Stomach smooth muscle (tissue), 2 donors: ENCODE results near the gene KLHL36.
"Not testable (repeated sequence)": the region's sequence is repeated elsewhere in the genome, so short reads cannot be mapped to it uniquely, and the experiment has no call there.

Experiments
- H3K27ac ChIP-seq: one replicate; pipeline ENCODE4 v1.7.0; 2013; ENCODE audit warnings: mild to moderate bottlenecking, low read length, inconsistent platforms
- H3K27me3 ChIP-seq, 2 donors: one replicate each; pipeline ENCODE4 v1.7.0; 2013; ENCODE audit warnings: low read length in 2 of 2; ENCODE audit not compliant: insufficient read depth in 2 of 2, control insufficient read depth in 1 of 2
- H3K36me3 ChIP-seq, 2 donors: one replicate each; pipeline ENCODE4 v1.7.0; 2013; ENCODE audit warnings: low read length in 2 of 2; ENCODE audit not compliant: control insufficient read depth in 2 of 2, insufficient read depth in 2 of 2
- H3K4me1 ChIP-seq: one replicate; pipeline ENCODE4 v1.7.0; 2013; ENCODE audit warnings: low read length; ENCODE audit not compliant: control insufficient read depth, insufficient read depth
- H3K4me3 ChIP-seq, 2 donors: one replicate each; pipeline ENCODE4 v1.7.0; 2013; ENCODE audit warnings: low read length in 2 of 2
- H3K9ac ChIP-seq, 2 donors: one replicate each; pipeline ENCODE4 v1.7.0; 2013; ENCODE audit warnings: low read length in 2 of 2, mild to moderate bottlenecking in 1 of 2
- H3K9me3 ChIP-seq, 2 donors: one replicate each; pipeline ENCODE4 v1.7.0; 2013; ENCODE audit warnings: low read length in 2 of 2; ENCODE audit not compliant: control insufficient read depth in 2 of 2
- donor health status: healthy.
- donor health status: Pancreatic carcinoma.

KLHL36 gene

DNA sequence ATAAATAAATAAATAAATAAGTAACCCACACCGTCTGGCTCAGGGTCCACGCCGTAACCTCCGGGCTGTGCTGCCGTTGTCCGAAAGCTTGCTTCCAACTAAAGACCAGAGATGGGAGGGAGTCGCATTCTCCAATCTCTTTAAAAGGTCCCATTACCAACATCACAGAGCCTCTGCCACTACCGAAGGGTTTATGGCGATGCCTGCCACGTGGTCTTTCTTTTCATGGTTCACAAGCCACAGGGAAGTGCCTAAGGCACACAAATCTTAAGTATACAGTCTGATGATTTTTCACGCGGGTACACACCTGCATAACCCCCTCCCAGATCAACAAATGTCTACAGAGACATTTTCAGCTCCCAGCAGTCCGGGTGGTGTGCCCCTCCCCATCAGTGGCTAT lies 31.8 kb upstream of the KLHL36 start:
- Histone ChIP-seq H3K9me3 (no peaks in the 10 kb centered on the region), H3K36me3 (no peaks in the 10 kb centered on the region), H3K4me1 (peaks cover 27% of the 10 kb centered on the region), H3K4me3 (peak overlapping the region; percentile 42 to 81), H3K9ac (peak overlapping the region; percentile 21 to 33), H3K27ac (no peak overlapping the region), H3K27me3 (no peaks in the 10 kb centered on the region)

DNA sequence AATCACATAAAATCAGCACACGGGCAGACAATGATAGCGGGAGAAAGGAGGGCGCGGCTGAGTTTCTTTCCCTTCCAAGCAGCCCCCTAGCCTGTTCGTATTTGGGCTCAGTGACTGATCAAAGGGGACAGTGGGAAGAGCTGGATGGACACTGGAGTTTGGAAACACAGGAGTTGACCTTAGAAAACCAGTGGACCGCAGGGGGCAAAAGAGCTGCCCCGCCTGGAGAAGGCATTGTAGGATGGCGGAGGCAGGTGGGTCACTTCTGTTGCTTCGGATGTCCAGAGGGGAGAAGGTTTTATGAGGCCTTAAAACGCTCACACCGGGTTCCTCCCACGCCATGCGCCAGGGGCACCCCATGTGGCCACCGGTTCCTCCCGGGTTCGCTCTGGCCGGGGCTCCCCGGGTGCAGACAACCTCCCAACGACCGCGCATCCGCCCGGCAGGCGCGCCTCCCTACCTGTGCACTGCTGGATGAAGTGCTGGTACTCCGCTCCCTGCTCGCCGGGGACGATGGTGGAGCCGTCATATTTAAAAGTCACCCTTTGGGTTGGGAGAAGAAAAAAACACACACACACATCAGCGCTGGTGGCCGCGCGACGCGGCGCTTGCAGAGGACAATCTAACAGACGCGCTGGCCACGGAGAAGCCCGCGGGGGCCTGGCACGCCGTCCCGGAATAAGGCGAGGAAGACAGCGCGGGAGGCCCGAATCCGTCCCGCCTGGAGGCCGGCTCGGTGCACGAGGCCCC lies 31.1 kb upstream of the KLHL36 start:
- H3K36me3 ChIP-seq: no peaks in the 10 kb centered on the region
- peaks cover 22% of the 10 kb centered on the region for H3K4me1 ChIP-seq
- no peaks in the 10 kb centered on the region for H3K27me3 ChIP-seq
- peak overlapping the region; percentile 33 to 51 for H3K9ac ChIP-seq
- H3K27ac ChIP-seq: no peak overlapping the region
- H3K9me3 ChIP-seq: no peaks in the 10 kb centered on the region
- peak overlapping the region; percentile 42 to 81 for H3K4me3 ChIP-seq

DNA sequence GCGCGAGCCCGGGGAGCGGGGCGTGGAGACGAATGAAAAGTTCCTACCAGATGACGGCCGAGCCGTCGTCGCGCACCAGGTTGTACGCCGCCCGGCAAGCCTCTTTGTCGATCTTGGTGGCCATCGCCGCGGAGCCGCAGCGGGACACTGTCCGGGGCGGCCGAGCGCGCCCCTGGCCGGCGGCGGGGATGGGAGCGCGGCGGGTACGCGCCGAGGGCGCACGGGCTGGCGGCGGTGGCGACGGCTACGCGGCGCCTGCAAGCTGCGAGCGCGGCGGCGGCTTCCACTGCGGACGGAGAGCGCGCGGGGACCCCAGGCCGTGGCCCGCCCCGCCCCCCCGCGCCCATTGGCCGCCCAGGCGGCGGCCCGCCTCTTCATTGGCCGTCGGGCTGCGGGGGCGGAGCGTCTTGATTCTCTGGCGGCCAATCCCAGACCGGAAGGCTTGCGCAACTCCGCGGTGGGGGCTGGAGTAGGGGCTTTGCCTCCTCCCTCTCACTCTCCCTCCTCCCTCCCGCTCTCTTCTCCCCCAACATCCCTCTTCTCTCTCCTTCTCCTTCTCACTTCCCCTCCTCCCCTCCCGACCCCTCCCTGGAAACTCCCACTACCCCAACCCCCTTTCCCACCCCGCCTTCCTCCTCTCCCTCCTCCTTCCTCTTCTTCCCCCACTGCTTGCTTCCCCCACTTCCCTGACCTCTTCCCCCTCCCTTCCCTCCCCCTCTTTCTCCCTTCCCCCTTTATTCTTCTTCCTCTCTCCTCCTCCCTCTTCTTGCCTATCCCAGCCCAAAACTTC lies 30.3 kb upstream of the KLHL36 start, which contains the start of gene COTL1:
COTL1 (minus strand) TSS at position 288 of the 790 bp plus-strand sequence; CDS start at position 124, 164 bp downstream.
- H3K36me3 ChIP-seq: no peaks in the 10 kb centered on the region
- peak within 1 kb of the TSS; percentile 33 to 51 for H3K9ac ChIP-seq
- H3K9me3 ChIP-seq: no peaks in the 10 kb centered on the region
- no peaks in the 10 kb centered on the region for H3K27me3 ChIP-seq
- no peak within 1 kb of the TSS for H3K27ac ChIP-seq
- peaks cover 21% of the 10 kb centered on the region for H3K4me1 ChIP-seq
- H3K4me3 ChIP-seq: peak within 1 kb of the TSS; percentile 42 to 81

DNA sequence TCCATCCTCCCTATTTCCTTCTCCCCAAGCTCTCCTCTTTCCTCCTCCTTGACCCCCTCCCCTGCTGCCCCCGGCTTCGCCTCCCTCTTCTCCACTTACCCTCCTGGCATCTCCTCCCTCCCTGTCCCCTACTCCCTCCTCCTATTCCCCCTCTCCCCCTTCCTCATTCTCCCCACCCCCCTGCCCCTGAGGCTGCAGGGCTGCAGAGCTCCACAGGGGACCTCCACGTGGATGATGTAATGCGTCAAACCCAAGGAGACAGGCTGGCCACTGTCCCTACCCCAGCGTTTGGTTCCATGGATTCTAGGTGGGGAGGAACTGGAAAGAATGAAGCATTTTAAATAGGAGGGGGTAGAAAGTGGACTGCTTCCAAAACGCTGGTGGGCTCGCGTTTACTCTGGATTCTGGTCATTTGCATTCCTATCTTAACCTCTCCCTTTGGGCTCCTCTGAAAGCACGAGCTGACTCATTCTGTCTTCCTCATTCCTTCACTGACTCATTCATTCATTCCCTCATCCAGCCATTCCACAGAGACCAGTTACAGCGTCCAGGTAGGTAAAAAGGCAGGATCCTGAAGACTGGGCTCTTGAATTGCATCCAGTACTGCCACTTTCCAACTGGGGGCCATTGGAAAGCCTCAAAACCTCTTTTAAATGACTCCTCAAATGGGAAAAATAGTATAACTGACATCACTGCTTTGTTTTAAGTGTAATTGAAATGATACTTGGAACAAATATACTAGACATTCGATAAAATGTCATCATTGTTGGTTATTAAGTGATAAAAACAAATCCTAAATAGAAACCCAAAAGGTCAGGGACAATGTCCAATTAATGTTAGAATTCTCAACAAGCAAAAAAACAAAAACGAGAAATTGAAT lies 29.5 kb upstream of the KLHL36 start:
- H3K9me3 ChIP-seq: no peaks in the 10 kb centered on the region
- H3K4me3 ChIP-seq: no peak overlapping the region
- H3K27me3 ChIP-seq: no peaks in the 10 kb centered on the region
- H3K36me3 ChIP-seq: no peaks in the 10 kb centered on the region
- H3K27ac ChIP-seq: no peak overlapping the region
- no peak overlapping the region for H3K9ac ChIP-seq
- peaks cover 21% of the 10 kb centered on the region for H3K4me1 ChIP-seq

DNA sequence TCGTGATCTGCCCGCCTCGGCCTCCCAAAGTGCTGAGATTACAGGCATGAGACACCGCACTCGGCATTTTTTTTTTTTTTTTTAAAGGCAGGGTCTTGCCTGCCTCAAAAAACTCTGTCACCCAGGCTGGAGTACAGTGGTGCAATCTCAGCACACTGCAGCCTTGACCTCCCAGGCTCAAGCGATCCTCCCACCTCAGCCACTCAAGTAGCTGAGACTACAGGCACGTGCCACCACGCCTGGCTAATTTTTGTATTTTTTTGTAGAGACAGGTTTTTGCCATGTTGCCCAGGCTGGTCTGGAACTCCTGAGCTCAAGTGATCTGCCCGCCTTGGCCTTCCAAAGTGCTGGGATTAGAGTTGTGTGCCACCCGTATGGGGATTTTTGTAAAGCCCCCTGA lies 27.4 kb upstream of the KLHL36 start:
- H3K36me3 ChIP-seq, H3K9ac ChIP-seq, H3K27me3 ChIP-seq, H3K4me3 ChIP-seq, H3K27ac ChIP-seq, H3K9me3 ChIP-seq: not testable (repeated sequence)
- peaks cover 21% of the 10 kb centered on the region for H3K4me1 ChIP-seq

DNA sequence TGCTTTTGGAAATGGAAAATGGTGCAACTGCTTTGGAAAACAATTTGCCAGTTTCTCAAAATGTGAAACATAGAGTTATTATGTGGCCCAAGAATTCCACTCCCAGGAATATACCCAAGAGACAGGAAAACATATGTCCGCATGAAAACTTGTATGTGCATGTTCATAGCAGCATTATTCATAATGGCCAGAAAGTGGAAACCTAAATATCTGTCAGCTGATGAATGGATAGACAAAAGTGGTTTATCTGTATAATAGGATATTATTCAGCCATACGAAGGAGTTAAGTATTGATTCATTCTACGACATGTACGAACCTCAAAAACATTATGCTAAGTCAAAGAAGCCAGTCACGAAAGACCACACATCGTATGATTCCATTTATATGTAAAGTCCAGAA lies 22.8 kb upstream of the KLHL36 start:
- H3K4me1 ChIP-seq: no peaks in the 10 kb centered on the region

DNA sequence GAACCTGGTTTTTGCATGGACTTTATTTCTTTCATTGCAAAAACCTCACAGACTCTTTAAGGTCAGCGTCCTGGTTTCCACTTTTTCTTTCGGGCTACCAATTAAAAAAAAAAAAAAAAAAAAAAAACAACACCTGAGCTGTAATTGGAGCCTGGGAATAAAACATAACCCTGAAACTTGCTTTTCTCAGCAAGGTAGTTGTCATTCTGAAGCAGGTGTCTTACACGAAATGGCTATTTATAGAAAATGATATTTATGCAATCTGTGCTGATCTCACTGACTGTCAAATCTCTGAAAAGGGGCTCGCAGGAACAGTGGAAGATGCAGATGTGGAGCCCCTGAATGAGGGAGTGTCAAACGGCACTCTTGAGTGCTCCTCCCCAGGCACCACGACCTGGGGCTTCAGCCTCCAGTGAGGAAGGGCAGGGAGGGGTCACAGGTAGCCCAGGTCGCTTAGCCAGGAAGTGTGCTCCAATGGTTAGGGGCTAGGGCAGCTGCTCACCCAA lies 20.0 kb upstream of the KLHL36 start:
- Histone ChIP-seq H3K27me3 (no peaks in the 10 kb centered on the region), H3K9ac (no peak overlapping the region), H3K36me3 (no peaks in the 10 kb centered on the region), H3K27ac (no peak overlapping the region), H3K4me3 (no peak overlapping the region), H3K4me1 (no peaks in the 10 kb centered on the region), H3K9me3 (no peaks in the 10 kb centered on the region)

More for the DNA sequence above, 22.8 kb upstream of the KLHL36 start:
- H3K27me3 ChIP-seq: no peaks in the 10 kb centered on the region
- H3K27ac ChIP-seq: no peak overlapping the region
- no peaks in the 10 kb centered on the region for H3K9me3 ChIP-seq
- no peak overlapping the region for H3K4me3 ChIP-seq
- H3K9ac ChIP-seq: no peak overlapping the region
- H3K36me3 ChIP-seq: no peaks in the 10 kb centered on the region

DNA sequence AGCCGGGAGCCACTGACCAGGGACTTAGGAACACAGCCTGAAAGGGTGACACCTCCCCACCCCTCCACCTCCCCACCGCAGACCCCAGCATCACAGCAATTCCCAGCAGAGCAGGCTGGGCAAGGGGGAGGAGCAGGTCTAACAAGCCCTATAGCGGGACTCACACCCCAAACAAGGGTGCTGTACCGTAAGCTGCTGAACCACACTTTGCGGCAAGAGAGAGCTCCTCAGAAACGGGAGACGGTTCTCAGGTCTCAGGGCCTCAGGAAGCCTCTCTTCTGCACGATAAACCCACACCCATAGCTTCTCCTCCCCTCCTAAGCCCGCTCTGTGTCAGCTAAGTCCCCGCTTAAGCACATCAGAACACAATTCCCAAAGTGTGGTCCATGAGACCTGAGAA lies 18.7 kb upstream of the KLHL36 start:
- no peak overlapping the region for H3K27ac ChIP-seq
- H3K9me3 ChIP-seq: no peaks in the 10 kb centered on the region
- H3K4me3 ChIP-seq: no peak overlapping the region
- no peaks in the 10 kb centered on the region for H3K36me3 ChIP-seq
- H3K27me3 ChIP-seq: no peaks in the 10 kb centered on the region
- H3K9ac ChIP-seq: no peak overlapping the region
- H3K4me1 ChIP-seq: no peaks in the 10 kb centered on the region

DNA sequence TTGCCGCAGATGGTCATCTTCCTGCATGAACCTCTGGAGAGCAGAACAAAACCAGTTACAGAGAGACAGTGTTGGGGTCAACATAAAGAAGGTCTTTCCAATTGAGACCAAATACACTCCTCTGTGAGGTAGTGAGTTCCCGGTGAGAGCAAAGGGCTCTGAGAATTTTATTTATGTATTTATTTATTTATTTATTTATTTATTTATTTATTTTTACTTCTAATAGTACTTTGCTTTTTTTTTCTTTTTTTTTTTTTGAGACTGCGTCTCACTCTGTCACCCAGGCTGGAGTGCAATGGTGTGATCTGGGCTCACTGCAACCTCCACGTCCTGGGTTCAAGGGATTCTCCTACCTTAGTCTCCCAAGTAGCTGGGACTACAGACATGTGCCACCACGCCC lies 18.3 kb upstream of the KLHL36 start:
- H3K27me3 ChIP-seq: no peaks in the 10 kb centered on the region
- no peak overlapping the region for H3K4me3 ChIP-seq
- H3K9me3 ChIP-seq: no peaks in the 10 kb centered on the region
- H3K4me1 ChIP-seq: no peaks in the 10 kb centered on the region
- no peak overlapping the region for H3K27ac ChIP-seq
- no peaks in the 10 kb centered on the region for H3K36me3 ChIP-seq
- no peak overlapping the region for H3K9ac ChIP-seq

DNA sequence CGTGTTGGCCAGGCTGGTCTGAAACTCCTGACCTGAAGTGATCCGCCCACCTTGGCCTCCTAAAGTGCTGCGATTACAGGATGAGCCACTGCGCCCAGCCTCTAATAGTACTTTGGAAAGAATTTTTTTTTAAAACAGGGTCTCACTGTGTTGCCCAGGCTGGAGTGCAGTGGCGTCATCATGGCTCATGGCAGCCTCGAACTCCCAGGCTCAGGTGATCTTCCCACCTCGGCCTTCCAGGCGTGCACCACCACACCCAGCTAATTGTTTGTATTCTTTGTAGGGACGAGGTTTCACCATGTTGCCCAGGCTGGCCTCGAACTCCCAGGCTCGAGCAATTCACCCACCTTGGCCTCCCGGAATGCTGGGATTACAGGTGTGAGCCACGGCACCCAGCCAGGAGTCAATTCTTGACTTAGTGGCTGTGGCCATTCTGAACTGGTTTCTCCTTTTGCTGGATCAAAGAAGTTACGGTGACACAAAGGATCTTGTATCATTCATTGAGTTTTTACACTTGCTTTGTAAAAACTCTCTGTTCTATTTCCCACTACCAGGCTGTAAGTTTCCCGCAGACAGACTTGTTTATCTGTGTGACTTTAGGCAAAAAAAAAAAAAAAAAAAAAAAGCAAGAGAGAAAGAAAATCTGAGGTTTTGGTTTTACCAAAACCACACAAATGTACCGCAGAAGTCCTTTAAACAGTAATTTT lies 17.7 kb upstream of the KLHL36 start:
- H3K36me3 ChIP-seq: no peaks in the 10 kb centered on the region
- H3K27ac ChIP-seq: no peak overlapping the region
- H3K27me3 ChIP-seq: no peaks in the 10 kb centered on the region
- no peaks in the 10 kb centered on the region for H3K4me1 ChIP-seq
- H3K9me3 ChIP-seq: no peaks in the 10 kb centered on the region
- no peak overlapping the region for H3K9ac ChIP-seq
- H3K4me3 ChIP-seq: no peak overlapping the region
